ENCODE data around the gene PLIN1. TPM values are rescaled to one million over a fixed set of nuclear protein-coding genes. Genes with fewer than 3 reads are reported as not detected.

Gene PLIN1
- total and polyA plus RNA-seq, 2 experiments from 2014 or later: 0.21 to 0.90 TPM

DNA sequence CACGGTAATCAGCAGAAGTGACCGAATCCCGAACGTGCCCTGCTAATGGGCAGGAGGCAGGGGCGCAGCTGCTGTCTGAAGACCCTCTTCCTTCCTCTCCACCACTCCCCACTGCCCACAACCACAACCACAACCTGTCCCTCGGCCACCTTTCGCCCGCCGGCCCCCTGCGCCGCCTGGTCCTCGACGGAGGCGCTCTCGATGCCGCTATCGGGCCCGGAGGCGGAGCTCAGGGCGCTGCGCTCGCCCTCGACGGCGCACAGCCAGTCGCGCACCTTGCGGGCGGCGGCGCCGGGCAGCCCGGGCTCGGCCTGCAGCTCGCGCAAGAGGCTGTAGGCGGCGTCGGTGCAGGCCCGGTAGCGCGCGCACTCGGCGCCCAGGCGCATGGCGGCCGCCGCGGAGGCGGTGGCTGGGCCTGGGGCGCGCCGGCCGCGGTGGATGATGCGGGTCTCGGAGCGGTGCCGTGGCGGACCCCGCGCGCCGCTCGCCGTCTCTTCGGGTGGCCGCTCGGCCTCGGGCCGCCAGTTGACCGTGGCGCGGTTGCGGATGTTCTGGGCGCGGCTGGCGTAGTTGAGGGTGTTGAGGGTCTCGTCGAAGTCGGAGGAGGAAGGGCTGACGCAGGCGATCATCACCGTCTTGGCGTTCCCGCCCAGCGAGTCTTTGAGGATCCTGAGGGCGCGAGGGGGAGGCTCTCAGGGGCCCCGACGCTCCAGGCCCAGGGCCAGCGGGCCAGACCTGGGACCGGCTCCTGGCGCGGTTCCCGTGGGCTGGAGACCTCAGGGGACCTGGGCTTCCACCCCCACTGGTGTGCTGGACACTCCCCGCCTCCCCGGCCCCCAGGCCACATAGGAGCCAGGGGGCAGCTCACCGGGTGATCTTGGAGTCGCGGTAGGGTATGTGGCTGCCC, 30.8 kb downstream of the PLIN1 start:
- Mint-ChIP-seq H3K4me1 (peaks cover 2% of the 10 kb centered on the region; the same call in 2 of the 3 replicates), H3K36me3 (ENCODE audit: low read depth) (peaks cover 35% of the 10 kb centered on the region), H3K27me3 (ENCODE audit: insufficient read depth, low read depth, poor library complexity) (peaks cover 6% of the 10 kb centered on the region), H3K27ac (no peak overlapping the region), H3K4me3 (no peak overlapping the region), H3K9me3 (no peaks in the 10 kb centered on the region)
- Histone ChIP-seq H3K79me2 (replicated peaks; ENCODE audit: insufficient read depth) (peaks cover 3% of the 10 kb centered on the region), H3K9me2 (ENCODE audit: insufficient read depth) (peaks cover 2% of the 10 kb centered on the region; the same call in 1 of the 2 replicates), H3K4me2 (peak overlapping the region; percentile 64; the same call in 1 of the 2 replicates), H3K27me3 (ENCODE audit: insufficient read depth) (0 out of 2 replicates have a peak, but pooled peaks cover 4% of the 10 kb centered on the region), H3K27ac (ENCODE audit: low read depth) (no peak overlapping the region), H3K4me1 (ENCODE audit: insufficient read depth) (no peaks in the 10 kb centered on the region), H3F3A (replicated peaks; ENCODE audit: low read depth) (no peaks in the 10 kb centered on the region), H4K20me1 (replicated peaks; ENCODE audit: insufficient read depth) (peaks cover 4% of the 10 kb centered on the region; the same call in 1 of the 2 replicates), H3K4me3 (peak overlapping the region; percentile 37; the same call in 1 of the 2 replicates), H3K36me3 (ENCODE audit: insufficient read depth) (no peaks in the 10 kb centered on the region; the same call in 1 of the 2 replicates), H2AFZ (no peak overlapping the region)
- peak; percentile 84 for DNase-seq (ENCODE audit: low spot score)
- ATAC-seq: peak; percentile 74
- TF ChIP-seq, protein P1, sequence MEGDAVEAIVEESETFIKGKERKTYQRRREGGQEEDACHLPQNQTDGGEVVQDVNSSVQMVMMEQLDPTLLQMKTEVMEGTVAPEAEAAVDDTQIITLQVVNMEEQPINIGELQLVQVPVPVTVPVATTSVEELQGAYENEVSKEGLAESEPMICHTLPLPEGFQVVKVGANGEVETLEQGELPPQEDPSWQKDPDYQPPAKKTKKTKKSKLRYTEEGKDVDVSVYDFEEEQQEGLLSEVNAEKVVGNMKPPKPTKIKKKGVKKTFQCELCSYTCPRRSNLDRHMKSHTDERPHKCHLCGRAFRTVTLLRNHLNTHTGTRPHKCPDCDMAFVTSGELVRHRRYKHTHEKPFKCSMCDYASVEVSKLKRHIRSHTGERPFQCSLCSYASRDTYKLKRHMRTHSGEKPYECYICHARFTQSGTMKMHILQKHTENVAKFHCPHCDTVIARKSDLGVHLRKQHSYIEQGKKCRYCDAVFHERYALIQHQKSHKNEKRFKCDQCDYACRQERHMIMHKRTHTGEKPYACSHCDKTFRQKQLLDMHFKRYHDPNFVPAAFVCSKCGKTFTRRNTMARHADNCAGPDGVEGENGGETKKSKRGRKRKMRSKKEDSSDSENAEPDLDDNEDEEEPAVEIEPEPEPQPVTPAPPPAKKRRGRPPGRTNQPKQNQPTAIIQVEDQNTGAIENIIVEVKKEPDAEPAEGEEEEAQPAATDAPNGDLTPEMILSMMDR (conservative IDR thresholded peaks at IDR 0.05; ENCODE audit: low read depth in 2 of 2): peak in 1 of 2 experiments; percentile 34; a peak in 2 of 4 replicates
- TF ChIP-seq NANOG (IDR thresholded peaks at IDR 0.05; ENCODE audit: borderline replicate concordance) (no peak), STAT1 (IDR thresholded peaks at IDR 0.05; ENCODE audit: unreplicated experiment) (no peak), ZNF331 (CRISPR knock-in tag; IDR thresholded peaks at IDR 0.05; ENCODE audit: low read depth) (no peak), JUNB (IDR thresholded peaks at IDR 0.05; ENCODE audit: unreplicated experiment) (no peak)

DNA sequence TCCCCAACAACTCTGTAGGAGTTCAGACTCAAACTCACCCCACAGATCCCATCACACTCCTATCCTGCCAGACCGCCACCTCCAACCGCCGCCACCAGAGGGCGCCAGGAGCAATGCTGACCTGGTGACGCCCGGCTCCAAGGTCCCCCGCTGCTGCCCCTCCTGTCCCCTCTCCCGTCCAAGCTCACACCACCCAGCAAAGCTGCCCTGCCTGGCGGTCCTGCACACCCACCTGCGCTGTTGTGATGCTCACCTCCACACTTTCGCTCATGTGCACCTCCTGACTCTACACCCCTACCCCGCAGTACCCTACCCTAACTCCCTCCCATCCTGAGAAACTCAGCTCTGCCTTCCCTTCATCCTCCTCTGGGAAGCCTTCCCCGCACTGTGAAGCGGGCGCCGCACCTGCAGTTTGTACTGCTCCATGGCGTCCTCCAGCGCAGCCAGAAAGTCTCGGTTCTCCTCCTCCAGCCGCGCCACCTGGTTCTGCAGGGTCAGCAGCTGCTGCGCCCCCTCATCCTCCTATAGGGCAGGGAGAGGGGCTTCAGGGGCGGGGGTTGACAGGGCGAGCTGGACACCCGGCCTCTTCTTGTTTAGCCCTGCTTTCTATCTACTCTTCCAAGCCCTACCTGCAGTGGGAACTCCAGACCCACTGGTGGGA, 31.8 kb downstream of the PLIN1 start:
- no peaks in the 10 kb centered on the region for H3K9me3 Mint-ChIP-seq
- ATAC-seq (peak; percentile 84), DNase-seq (ENCODE audit: low spot score) (peak; percentile 85)
- no peaks in the 10 kb centered on the region for H3F3A ChIP-seq (replicated peaks; ENCODE audit: low read depth)
- peaks cover 42% of the 10 kb centered on the region for H3K36me3 Mint-ChIP-seq (ENCODE audit: low read depth)
- peaks cover 2% of the 10 kb centered on the region; the same call in 1 of the 2 replicates for H3K9me2 ChIP-seq (ENCODE audit: insufficient read depth)
- H3K27me3 Mint-ChIP-seq (ENCODE audit: insufficient read depth, low read depth, poor library complexity): peaks cover 6% of the 10 kb centered on the region
- H3K4me2 ChIP-seq: peak overlapping the region; percentile 64; the same call in 1 of the 2 replicates
- H3K79me2 ChIP-seq (replicated peaks; ENCODE audit: insufficient read depth): no peaks in the 10 kb centered on the region
- H3K36me3 ChIP-seq (ENCODE audit: insufficient read depth): no peaks in the 10 kb centered on the region; the same call in 1 of the 2 replicates
- H3K4me1 Mint-ChIP-seq: peaks cover 2% of the 10 kb centered on the region; the same call in 1 of the 3 replicates
- H2AFZ ChIP-seq: no peak overlapping the region
- no peak overlapping the region for H3K27ac ChIP-seq (ENCODE audit: low read depth)
- TF ChIP-seq CREB1 (CRISPR knock-in tag; IDR thresholded peaks at IDR 0.05; ENCODE audit: low read depth) (peak; percentile 64), JUNB (IDR thresholded peaks at IDR 0.05; ENCODE audit: unreplicated experiment) (no peak), POLR2AphosphoS5 (IDR thresholded peaks at IDR 0.05; ENCODE audit: low read depth) (no peak), ZNF331 (CRISPR knock-in tag; IDR thresholded peaks at IDR 0.05; ENCODE audit: low read depth) (no peak), ZNF114 (CRISPR knock-in tag; IDR thresholded peaks at IDR 0.05) (no peak), EZH2 (IDR thresholded peaks at IDR 0.05; ENCODE audit: low read depth, unreplicated experiment) (no peak), NANOG (IDR thresholded peaks at IDR 0.05; ENCODE audit: borderline replicate concordance) (no peak), EZH2phosphoT487 (IDR thresholded peaks at IDR 0.05; ENCODE audit: unreplicated experiment) (no peak)
- TF ChIP-seq, protein P2, sequence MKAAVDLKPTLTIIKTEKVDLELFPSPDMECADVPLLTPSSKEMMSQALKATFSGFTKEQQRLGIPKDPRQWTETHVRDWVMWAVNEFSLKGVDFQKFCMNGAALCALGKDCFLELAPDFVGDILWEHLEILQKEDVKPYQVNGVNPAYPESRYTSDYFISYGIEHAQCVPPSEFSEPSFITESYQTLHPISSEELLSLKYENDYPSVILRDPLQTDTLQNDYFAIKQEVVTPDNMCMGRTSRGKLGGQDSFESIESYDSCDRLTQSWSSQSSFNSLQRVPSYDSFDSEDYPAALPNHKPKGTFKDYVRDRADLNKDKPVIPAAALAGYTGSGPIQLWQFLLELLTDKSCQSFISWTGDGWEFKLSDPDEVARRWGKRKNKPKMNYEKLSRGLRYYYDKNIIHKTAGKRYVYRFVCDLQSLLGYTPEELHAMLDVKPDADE (IDR thresholded peaks at IDR 0.05): no peak
- TF ChIP-seq, protein P3, sequence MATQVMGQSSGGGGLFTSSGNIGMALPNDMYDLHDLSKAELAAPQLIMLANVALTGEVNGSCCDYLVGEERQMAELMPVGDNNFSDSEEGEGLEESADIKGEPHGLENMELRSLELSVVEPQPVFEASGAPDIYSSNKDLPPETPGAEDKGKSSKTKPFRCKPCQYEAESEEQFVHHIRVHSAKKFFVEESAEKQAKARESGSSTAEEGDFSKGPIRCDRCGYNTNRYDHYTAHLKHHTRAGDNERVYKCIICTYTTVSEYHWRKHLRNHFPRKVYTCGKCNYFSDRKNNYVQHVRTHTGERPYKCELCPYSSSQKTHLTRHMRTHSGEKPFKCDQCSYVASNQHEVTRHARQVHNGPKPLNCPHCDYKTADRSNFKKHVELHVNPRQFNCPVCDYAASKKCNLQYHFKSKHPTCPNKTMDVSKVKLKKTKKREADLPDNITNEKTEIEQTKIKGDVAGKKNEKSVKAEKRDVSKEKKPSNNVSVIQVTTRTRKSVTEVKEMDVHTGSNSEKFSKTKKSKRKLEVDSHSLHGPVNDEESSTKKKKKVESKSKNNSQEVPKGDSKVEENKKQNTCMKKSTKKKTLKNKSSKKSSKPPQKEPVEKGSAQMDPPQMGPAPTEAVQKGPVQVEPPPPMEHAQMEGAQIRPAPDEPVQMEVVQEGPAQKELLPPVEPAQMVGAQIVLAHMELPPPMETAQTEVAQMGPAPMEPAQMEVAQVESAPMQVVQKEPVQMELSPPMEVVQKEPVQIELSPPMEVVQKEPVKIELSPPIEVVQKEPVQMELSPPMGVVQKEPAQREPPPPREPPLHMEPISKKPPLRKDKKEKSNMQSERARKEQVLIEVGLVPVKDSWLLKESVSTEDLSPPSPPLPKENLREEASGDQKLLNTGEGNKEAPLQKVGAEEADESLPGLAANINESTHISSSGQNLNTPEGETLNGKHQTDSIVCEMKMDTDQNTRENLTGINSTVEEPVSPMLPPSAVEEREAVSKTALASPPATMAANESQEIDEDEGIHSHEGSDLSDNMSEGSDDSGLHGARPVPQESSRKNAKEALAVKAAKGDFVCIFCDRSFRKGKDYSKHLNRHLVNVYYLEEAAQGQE (IDR thresholded peaks at IDR 0.05; ENCODE audit: unreplicated experiment): no peak
- TF ChIP-seq, protein P1 (conservative IDR thresholded peaks at IDR 0.05; ENCODE audit: low read depth in 2 of 2): peak; percentile 75 to 90
- no peaks in the 10 kb centered on the region for H3K4me1 ChIP-seq (ENCODE audit: insufficient read depth)
- peak overlapping the region; percentile 55; the same call in 2 of the 3 replicates for H3K4me3 Mint-ChIP-seq
- 0 out of 2 replicates have a peak, but pooled peaks cover 4% of the 10 kb centered on the region for H3K27me3 ChIP-seq (ENCODE audit: insufficient read depth)
- no peak overlapping the region for H3K27ac Mint-ChIP-seq
- H4K20me1 ChIP-seq (replicated peaks; ENCODE audit: insufficient read depth): peaks cover 4% of the 10 kb centered on the region; the same call in 1 of the 2 replicates
- H3K4me3 ChIP-seq: peak overlapping the region; percentile 37; the same call in 1 of the 2 replicates

Measured in GM23338 (cell line).